ENCODE data around the gene CMTM5. TPM values are rescaled to one million over a fixed set of nuclear protein-coding genes. Genes with fewer than 3 reads are reported as not detected.

Gene CMTM5
- polyA plus RNA-seq, 1 of the 3 experiments (the other 2 are of a cell fraction): 0.13 TPM

- no peaks in the 10 kb centered on the region for H3K9me2 ChIP-seq
- H2AFZ ChIP-seq (ENCODE audit: low read depth): peak within 1 kb of the TSS; percentile 77
- peak within 1 kb of the TSS; percentile 81 to 82 for H3K4me3 ChIP-seq (ENCODE audit: low read depth in 2 of 2, low read length in 1 of 2)
- ChIA-PET POLR2A (interaction anchor here (0.6 to 4.1 kb wide), 7 partner anchors 8 to 115 kb away, joined by 3 to 45 read pairs (median 7); partner anchors contain the start of genes EFS and PABPN1), CTCF (interaction anchor here (0.6 to 4.0 kb wide), 16 partner anchors 9 to 533 kb away, joined by 3 to 30 read pairs (median 4); partner anchors contain the start of genes EFS and PABPN1)
- H3K79me2 ChIP-seq (ENCODE audit: insufficient read depth): no peaks in the 10 kb centered on the region
- 2% methylated on average over 26 of the region's 42 CpGs for WGBS (ENCODE audit: low lambda C conversion rate)
- peak within 1 kb of the TSS; percentile 49 for H3K9ac ChIP-seq
- no peaks in the 10 kb centered on the region for H3K27me3 ChIP-seq (ENCODE audit: insufficient read depth)
- peaks cover 0 to 4% of the 10 kb centered on the region in 2 experiments for H3K36me3 ChIP-seq (replicated peaks in 1 of 2; ENCODE audit: control insufficient read depth in 1 of 2, insufficient read depth in 2 of 2, low read length in 1 of 2)
- no peaks in the 10 kb centered on the region for H3F3A ChIP-seq (replicated peaks; ENCODE audit: insufficient read depth)
- peak; percentile 93 for DNase-seq
- H3K4me2 ChIP-seq: peak within 1 kb of the TSS; percentile 96
- no peaks in the 10 kb centered on the region for H3K9me3 ChIP-seq
- H3K4me1 ChIP-seq (ENCODE audit: control insufficient read depth in 1 of 2, insufficient read depth in 2 of 2, low read depth in 1 of 2, low read length in 1 of 2): peaks cover 0 to 12% of the 10 kb centered on the region in 2 experiments; a peak in 1 of 4 replicates
- no peaks in the 10 kb centered on the region for H4K20me1 ChIP-seq (ENCODE audit: insufficient read depth)
- H3K27ac ChIP-seq (ENCODE audit: low read depth in 2 of 2, low read length in 1 of 2): peak within 1 kb of the TSS; percentile 55 to 92
- TF ChIP-seq TCF12 (IDR thresholded peaks at IDR 0.05) (no peak), GABPA (IDR thresholded peaks at IDR 0.05; ENCODE audit: low read depth) (peak; percentile 37; the same call in 1 of the 2 replicates), NRF1 (IDR thresholded peaks at IDR 0.05; ENCODE audit: low read depth, low read length) (0 out of 2 replicates have a peak, but pooled peaks have one; percentile 4), USF1 (IDR thresholded peaks at IDR 0.05; ENCODE audit: borderline replicate concordance, low read depth) (no peak), TAF1 (IDR thresholded peaks at IDR 0.05; ENCODE audit: borderline replicate concordance, low read depth, low read length) (peak; percentile 78), EP300 (IDR thresholded peaks at IDR 0.05; ENCODE audit: borderline replicate concordance in 1 of 2, low read depth in 1 of 2, low read length in 1 of 2) (no peak), NFIC (IDR thresholded peaks at IDR 0.05; ENCODE audit: borderline replicate concordance) (no peak), MAX (IDR thresholded peaks at IDR 0.05; ENCODE audit: low read depth) (peak; percentile 31; the same call in 1 of the 2 replicates), MEF2A (IDR thresholded peaks at IDR 0.05; ENCODE audit: borderline replicate concordance, low read depth) (no peak), ELF1 (IDR thresholded peaks at IDR 0.05) (no peak), CTCF (IDR thresholded peaks at IDR 0.05) (no peak), IRF3 (IDR thresholded peaks at IDR 0.05; ENCODE audit: low read depth, low read length) (no peak), FOXJ3 (CRISPR knock-in tag; IDR thresholded peaks at IDR 0.05) (no peak), FOXM1 (IDR thresholded peaks at IDR 0.05; ENCODE audit: low read depth) (no peak), FOSL2 (IDR thresholded peaks at IDR 0.05; ENCODE audit: borderline replicate concordance, low read depth) (no peak), GATA2 (CRISPR knock-in tag; IDR thresholded peaks at IDR 0.05) (no peak; the same call in 1 of the 2 replicates), SIN3A (IDR thresholded peaks at IDR 0.05; ENCODE audit: borderline replicate concordance, low read depth, low read length) (no peak; the same call in 1 of the 2 replicates), REST (IDR thresholded peaks at IDR 0.05; ENCODE audit: low read depth, low read length) (no peak), TEAD4 (IDR thresholded peaks at IDR 0.05; ENCODE audit: borderline replicate concordance, insufficient read depth) (no peak), SMC3 (IDR thresholded peaks at IDR 0.05; ENCODE audit: low read depth, low read length) (no peak), YY1 (IDR thresholded peaks at IDR 0.05; ENCODE audit: low read depth) (no peak), MXI1 (IDR thresholded peaks at IDR 0.05; ENCODE audit: low read depth, low read length) (no peak; the same call in 1 of the 2 replicates), RAD21 (IDR thresholded peaks at IDR 0.05; ENCODE audit: low read length) (no peak)
These were observed 24.1 kb upstream of the CMTM5 start, which contains the start of gene SLC22A17 for GRCh38 chr14:23352506-23353432. TSS of gene SLC22A17 (minus strand) at chr14:23352887.
